ENCODE results near the gene ADAM11. TPM values are rescaled to one million over a fixed set of nuclear protein-coding genes. Genes with fewer than 3 reads are reported as not detected.
"Not testable (repeated sequence)": the region's sequence is repeated elsewhere in the genome, so short reads cannot be mapped to it uniquely, and the experiment has no call there.

Gene ADAM11
- 1 to 10 TPM; 1.2 to 5.5 (median 2.1) TPM for total RNA-seq

GRCh38 chr17:44758414-44759085 lies at the start of gene ADAM11:
ADAM11 (plus strand) TSS chr17:44758988; CDS start chr17:44759200, 212 bp downstream.
- no peaks in the 10 kb centered on the region for H3K9me3 ChIP-seq
- H3K36me3 ChIP-seq, result no peaks in the 10 kb centered on the region
- H3K27ac ChIP-seq, result no peak within 1 kb of the TSS
- no peak for DNase-seq
- H3K27me3 ChIP-seq, result no peaks in the 10 kb centered on the region
- peak within 1 kb of the TSS; percentile 20 to 48 for H3K4me3 ChIP-seq
- H3K4me1 ChIP-seq, result peaks cover 0 to 9% of the 10 kb centered on the region in 2 donors
- intact Hi-C loops (cut with DNase I; ENCODE audit: low total_unique reads), result no loop called here
- TF ChIP-seq POLR2A (IDR thresholded peaks at IDR 0.05), result no peak
- TF ChIP-seq CTCF (IDR thresholded peaks at IDR 0.05), result no peak

GRCh38 chr17:44719444-44719843 lies 39.3 kb upstream of the ADAM11 start:
- Histone ChIP-seq H3K36me3 (no peaks in the 10 kb centered on the region), H3K27ac (no peak overlapping the region), H3K4me3 (no peak overlapping the region), H3K9me3 (no peaks in the 10 kb centered on the region), H3K27me3 (no peaks in the 10 kb centered on the region), H3K4me1 (no peaks in the 10 kb centered on the region)
- no peak for DNase-seq
- no peak for TF ChIP-seq POLR2A (IDR thresholded peaks at IDR 0.05)
- no peak for TF ChIP-seq CTCF (IDR thresholded peaks at IDR 0.05)
- intact Hi-C loops (cut with DNase I; ENCODE audit: low total_unique reads), result no loop called here

- Histone ChIP-seq H3K27ac (no peak overlapping the region), H3K4me3 (no peak overlapping the region), H3K4me1 (no peaks in the 10 kb centered on the region), H3K9me3 (no peaks in the 10 kb centered on the region), H3K36me3 (no peaks in the 10 kb centered on the region), H3K27me3 (no peaks in the 10 kb centered on the region)
- intact Hi-C loops (cut with DNase I; ENCODE audit: low total_unique reads), result no loop called here
- DNase-seq, result no peak
- TF ChIP-seq POLR2A (IDR thresholded peaks at IDR 0.05) (no peak), CTCF (IDR thresholded peaks at IDR 0.05) (no peak)
Measured at GRCh38 chr17:44722254-44722653, 36.5 kb upstream of the ADAM11 start.

- H3K4me3 ChIP-seq; DNase-seq; H3K27me3 ChIP-seq; H3K27ac ChIP-seq; H3K9me3 ChIP-seq; H3K36me3 ChIP-seq; H3K4me1 ChIP-seq; intact Hi-C loops (cut with DNase I; ENCODE audit: low total_unique reads): not testable (repeated sequence)
Measured at GRCh38 chr17:44726121-44726520, 32.7 kb upstream of the ADAM11 start.

GRCh38 chr17:44733753-44734152 lies 25.0 kb upstream of the ADAM11 start:
- intact Hi-C loops (cut with DNase I; ENCODE audit: low total_unique reads), result no loop called here
- no peaks in the 10 kb centered on the region for H3K36me3 ChIP-seq
- no peak overlapping the region for H3K27ac ChIP-seq
- no peaks in the 10 kb centered on the region for H3K4me1 ChIP-seq
- no peaks in the 10 kb centered on the region for H3K9me3 ChIP-seq
- no peak for TF ChIP-seq POLR2A (IDR thresholded peaks at IDR 0.05)
- no peak for TF ChIP-seq CTCF (IDR thresholded peaks at IDR 0.05)
- H3K4me3 ChIP-seq, result no peak overlapping the region
- no peaks in the 10 kb centered on the region for H3K27me3 ChIP-seq
- DNase-seq, result no peak

GRCh38 chr17:44734272-44734671 lies 24.5 kb upstream of the ADAM11 start:
- Histone ChIP-seq H3K4me1 (no peaks in the 10 kb centered on the region), H3K27me3 (no peaks in the 10 kb centered on the region), H3K9me3 (no peaks in the 10 kb centered on the region), H3K36me3 (no peaks in the 10 kb centered on the region), H3K27ac (no peak overlapping the region), H3K4me3 (no peak overlapping the region)
- TF ChIP-seq POLR2A (IDR thresholded peaks at IDR 0.05) (no peak), CTCF (IDR thresholded peaks at IDR 0.05) (no peak)
- no peak for DNase-seq
- intact Hi-C loops (cut with DNase I; ENCODE audit: low total_unique reads), result no loop called here
